ENCODE measurements around the gene CCDC149.

DNA sequence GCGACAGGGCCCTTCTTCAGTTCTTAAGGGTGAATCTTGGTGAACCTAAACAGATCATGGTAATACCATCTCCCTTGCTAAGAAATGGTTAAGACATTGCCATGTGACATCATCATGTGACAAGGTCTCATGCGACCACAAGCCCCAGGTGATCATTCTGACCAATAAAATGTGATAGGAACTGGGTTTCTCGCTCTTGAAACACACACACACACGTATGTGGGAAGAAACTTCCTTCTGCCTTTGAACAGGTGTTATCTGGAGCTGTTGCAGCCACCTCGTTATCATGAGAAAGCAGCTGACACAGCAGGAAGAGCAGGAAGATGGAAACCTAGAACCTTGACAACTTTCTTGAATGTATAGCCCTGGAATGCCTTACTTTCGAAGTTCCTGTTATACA, 107.3 kb downstream of the CCDC149 start:
- TF ChIP-seq EZH2 (IDR thresholded peaks at IDR 0.05; ENCODE audit: borderline replicate concordance, low read depth, low read length, severe bottlenecking), result no peak
- TF ChIP-seq CTCF (IDR thresholded peaks at IDR 0.05; ENCODE audit: borderline replicate concordance, extremely low read depth, low read length, poor library complexity, severe bottlenecking), result no peak

Measured in DND-41 (cell line).